Measurements from ENCODE around the gene CAPZB.

DNA sequence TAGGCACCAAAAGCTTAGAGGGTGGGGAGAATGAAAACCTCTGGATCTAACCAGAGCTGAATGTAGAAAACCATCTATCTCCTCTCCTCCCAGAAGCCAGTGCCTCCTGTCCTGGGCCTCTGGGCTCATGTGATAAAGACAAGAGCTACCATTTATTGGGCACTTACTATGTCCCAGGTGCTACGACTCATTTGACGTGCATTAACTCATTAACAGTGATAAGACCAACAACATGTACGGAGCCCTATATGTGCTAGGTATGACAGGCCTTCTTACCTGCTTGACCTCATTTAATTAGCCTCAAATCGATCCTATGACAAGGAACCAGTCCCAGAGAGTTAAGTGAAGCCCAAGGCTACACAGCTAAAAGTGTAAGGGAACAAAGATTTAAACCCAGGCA is 19.7 kb downstream of the CAPZB start:
- TF ChIP-seq CTCF (IDR thresholded peaks at IDR 0.05), result no peak
- no peak for TF ChIP-seq POLR2AphosphoS5 (IDR thresholded peaks at IDR 0.05; ENCODE audit: low read depth, low read length)
- TF ChIP-seq, protein P1, sequence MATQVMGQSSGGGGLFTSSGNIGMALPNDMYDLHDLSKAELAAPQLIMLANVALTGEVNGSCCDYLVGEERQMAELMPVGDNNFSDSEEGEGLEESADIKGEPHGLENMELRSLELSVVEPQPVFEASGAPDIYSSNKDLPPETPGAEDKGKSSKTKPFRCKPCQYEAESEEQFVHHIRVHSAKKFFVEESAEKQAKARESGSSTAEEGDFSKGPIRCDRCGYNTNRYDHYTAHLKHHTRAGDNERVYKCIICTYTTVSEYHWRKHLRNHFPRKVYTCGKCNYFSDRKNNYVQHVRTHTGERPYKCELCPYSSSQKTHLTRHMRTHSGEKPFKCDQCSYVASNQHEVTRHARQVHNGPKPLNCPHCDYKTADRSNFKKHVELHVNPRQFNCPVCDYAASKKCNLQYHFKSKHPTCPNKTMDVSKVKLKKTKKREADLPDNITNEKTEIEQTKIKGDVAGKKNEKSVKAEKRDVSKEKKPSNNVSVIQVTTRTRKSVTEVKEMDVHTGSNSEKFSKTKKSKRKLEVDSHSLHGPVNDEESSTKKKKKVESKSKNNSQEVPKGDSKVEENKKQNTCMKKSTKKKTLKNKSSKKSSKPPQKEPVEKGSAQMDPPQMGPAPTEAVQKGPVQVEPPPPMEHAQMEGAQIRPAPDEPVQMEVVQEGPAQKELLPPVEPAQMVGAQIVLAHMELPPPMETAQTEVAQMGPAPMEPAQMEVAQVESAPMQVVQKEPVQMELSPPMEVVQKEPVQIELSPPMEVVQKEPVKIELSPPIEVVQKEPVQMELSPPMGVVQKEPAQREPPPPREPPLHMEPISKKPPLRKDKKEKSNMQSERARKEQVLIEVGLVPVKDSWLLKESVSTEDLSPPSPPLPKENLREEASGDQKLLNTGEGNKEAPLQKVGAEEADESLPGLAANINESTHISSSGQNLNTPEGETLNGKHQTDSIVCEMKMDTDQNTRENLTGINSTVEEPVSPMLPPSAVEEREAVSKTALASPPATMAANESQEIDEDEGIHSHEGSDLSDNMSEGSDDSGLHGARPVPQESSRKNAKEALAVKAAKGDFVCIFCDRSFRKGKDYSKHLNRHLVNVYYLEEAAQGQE (IDR thresholded peaks at IDR 0.05; ENCODE audit: insufficient read depth in 1 of 2, low read depth in 2 of 2, low read length in 1 of 2), result no peak
- no peak for TF ChIP-seq TCF7L2 (IDR thresholded peaks at IDR 0.05; ENCODE audit: low read depth, low read length)
- TF ChIP-seq SIN3A (IDR thresholded peaks at IDR 0.05; ENCODE audit: borderline replicate concordance, insufficient read depth, low read depth, low read length), result no peak
